ENCODE results near the gene MT1A.

DNA sequence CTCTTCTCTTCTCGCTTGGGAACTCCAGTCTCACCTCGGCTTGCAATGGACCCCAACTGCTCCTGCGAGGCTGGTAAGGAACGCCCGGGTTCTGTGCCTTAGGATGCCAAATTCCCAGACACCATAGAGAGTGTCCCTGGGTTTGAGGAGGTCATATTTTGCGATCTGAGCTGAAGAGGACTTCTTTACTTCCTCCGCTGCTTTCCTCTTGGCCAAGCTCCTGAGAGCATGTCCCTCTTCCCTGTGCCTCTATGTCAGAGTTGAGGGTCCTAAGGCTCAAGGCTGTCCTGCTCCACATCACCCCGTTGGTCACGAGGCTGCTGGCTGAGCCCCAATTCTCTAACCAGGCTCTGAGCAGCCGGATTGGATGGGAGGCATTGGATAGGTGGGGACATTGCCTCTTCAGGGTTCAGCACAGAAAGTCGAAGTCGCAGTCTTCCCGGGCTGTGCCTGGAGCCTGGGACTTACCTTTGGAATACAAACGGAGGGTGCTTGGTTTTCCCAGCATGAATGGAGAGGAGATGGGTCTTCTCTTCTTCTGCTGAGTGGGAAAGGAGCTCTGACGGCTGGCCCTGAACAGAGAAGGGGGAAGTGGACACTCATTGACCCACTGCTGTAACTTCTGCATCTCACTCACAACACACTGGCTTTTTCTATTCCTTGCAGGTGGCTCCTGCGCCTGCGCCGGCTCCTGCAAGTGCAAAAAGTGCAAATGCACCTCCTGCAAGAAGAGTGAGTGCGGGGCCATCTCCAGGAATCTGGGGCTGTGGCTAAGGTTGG, 31.6 kb downstream of the MT1A start:
- TF ChIP-seq CTCF (IDR thresholded peaks at IDR 0.05; ENCODE audit: insufficient read depth, low read depth, low read length) (no peak), EZH2 (IDR thresholded peaks at IDR 0.05; ENCODE audit: insufficient read depth, low read length) (peak; percentile 70)
